Raji (cell line): Measurements from ENCODE around the gene KCNH1.

Experiments used
- POLR2A ChIP-seq: IDR thresholded peaks from 2 replicates; pipeline ENCODE4 v1.6.1; 2011; ENCODE audit warnings: low read depth, low read length, control low read depth; ENCODE audit not compliant: insufficient read depth

Gene KCNH1

GRCh38 chr1:211133836-211134669, at the start of gene KCNH1:
Gene KCNH1 (minus strand): TSS chr1:211134148. CDS start chr1:211133945, 203 bp downstream.
- TF ChIP-seq POLR2A = no peak

- TF ChIP-seq POLR2A = no peak
Observed at GRCh38 chr1:211182746-211183145, 48.8 kb upstream of the KCNH1 start.

- TF ChIP-seq POLR2A = no peak
Observed at GRCh38 chr1:211174375-211174774, 40.4 kb upstream of the KCNH1 start.

GRCh38 chr1:211172657-211173056, 38.7 kb upstream of the KCNH1 start:
- no peak for TF ChIP-seq POLR2A

GRCh38 chr1:211169353-211169752, 35.4 kb upstream of the KCNH1 start:
- TF ChIP-seq POLR2A = no peak

GRCh38 chr1:211158866-211159265, 24.9 kb upstream of the KCNH1 start:
- no peak for TF ChIP-seq POLR2A

- TF ChIP-seq POLR2A = no peak
Observed at GRCh38 chr1:211155040-211155439, 21.1 kb upstream of the KCNH1 start.

- no peak for TF ChIP-seq POLR2A
Observed at GRCh38 chr1:211153932-211154331, 20.0 kb upstream of the KCNH1 start.

- TF ChIP-seq POLR2A = no peak
Observed at GRCh38 chr1:211148366-211148765, 14.4 kb upstream of the KCNH1 start.

- TF ChIP-seq POLR2A = no peak
Observed at GRCh38 chr1:211145944-211146343, 12.0 kb upstream of the KCNH1 start.

GRCh38 chr1:211135342-211135950, 1.5 kb upstream of the KCNH1 start:
- no peak for TF ChIP-seq POLR2A

GRCh38 chr1:211133393-211133835, 534 bp downstream of the KCNH1 start:
- TF ChIP-seq POLR2A = no peak

- no peak for TF ChIP-seq POLR2A
Observed at GRCh38 chr1:211132721-211133392, 1.1 kb downstream of the KCNH1 start.

GRCh38 chr1:211129776-211130175, 4.2 kb downstream of the KCNH1 start:
- no peak for TF ChIP-seq POLR2A

- TF ChIP-seq POLR2A = no peak
Observed at GRCh38 chr1:211127166-211127565, 6.8 kb downstream of the KCNH1 start.

- TF ChIP-seq POLR2A = no peak
Observed at GRCh38 chr1:211126622-211127021, 7.3 kb downstream of the KCNH1 start.
